ENCODE measurements around the gene UPK3BL1. TPM values are rescaled to one million over a fixed set of nuclear protein-coding genes. Genes with fewer than 3 reads are reported as not detected.
"Not testable (repeated sequence)": the region's sequence is repeated elsewhere in the genome, so short reads cannot be mapped to it uniquely, and the experiment has no call there.

UPK3BL1 gene
- total RNA-seq, 1 experiment from 2014 or later = 12.4 TPM

DNA sequence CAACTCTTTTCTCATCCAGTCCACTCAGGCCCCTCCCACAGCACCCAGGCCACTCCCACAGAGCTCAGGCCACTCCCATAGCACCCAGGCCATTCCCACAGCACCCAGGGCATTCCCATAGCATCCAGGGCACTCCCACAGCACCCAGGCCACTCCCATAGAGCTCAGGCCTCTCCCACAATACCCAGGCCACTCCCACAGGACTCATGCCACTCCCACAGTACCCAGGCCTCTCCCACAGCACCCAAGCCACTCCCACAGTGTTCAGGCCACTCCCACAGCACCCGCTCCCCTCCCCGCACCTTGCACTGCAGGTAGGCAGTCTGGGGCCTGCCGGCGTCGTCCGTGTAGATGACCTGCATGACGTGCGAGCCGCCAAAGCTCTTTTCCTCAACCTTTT lies 52.7 kb downstream of the UPK3BL1 start:
- not testable (repeated sequence) for H2BK5ac ChIP-seq (ENCODE audit: insufficient read length, low read length); H3K4me2 ChIP-seq (ENCODE audit: insufficient read depth, insufficient read length, low read length); H3K27me3 Mint-ChIP-seq (ENCODE audit: low read depth); H4K8ac ChIP-seq (replicated peaks; ENCODE audit: insufficient read length, low read depth, low read length); H3K23ac ChIP-seq (ENCODE audit: insufficient read length, low read depth, low read length); H3K79me2 ChIP-seq (ENCODE audit: insufficient read depth, low read length); H3K4ac ChIP-seq (ENCODE audit: low read depth, low read length); H2BK20ac ChIP-seq (ENCODE audit: low read depth, low read length, poor library complexity, severe bottlenecking); H3K4me3 Mint-ChIP-seq; DNase-seq; H3K27ac ChIP-seq (ENCODE audit: insufficient read length, low read depth, low read length); H3K27me3 ChIP-seq (ENCODE audit: insufficient read depth, low read length); H3K23me2 ChIP-seq (ENCODE audit: insufficient read length, low read depth, low read length, poor library complexity, severe bottlenecking); H3K18ac ChIP-seq (ENCODE audit: insufficient read length, low read depth, low read length); H3K4me1 ChIP-seq (ENCODE audit: insufficient read depth, low read length); H4K20me1 ChIP-seq (ENCODE audit: control insufficient read depth, insufficient read depth, insufficient read length); H2BK120ac ChIP-seq (ENCODE audit: low read depth, low read length, poor library complexity, severe bottlenecking); H2BK12ac ChIP-seq (ENCODE audit: insufficient read length, low read depth, low read length); H3K9me3 Mint-ChIP-seq; H4K5ac ChIP-seq (ENCODE audit: insufficient read length, low read depth, low read length); H3K36me3 Mint-ChIP-seq (ENCODE audit: insufficient read depth in 1 of 3, low read depth in 3 of 3); H3K9me3 ChIP-seq (ENCODE audit: control insufficient read depth, low read depth, low read length); H2AK5ac ChIP-seq (ENCODE audit: insufficient read length, low read length); H3K27ac Mint-ChIP-seq; H3K4me1 Mint-ChIP-seq; H2BK15ac ChIP-seq (ENCODE audit: low read depth, low read length); H3K79me1 ChIP-seq (ENCODE audit: insufficient read depth, low read depth, low read length, poor library complexity, severe bottlenecking); H4K91ac ChIP-seq (ENCODE audit: insufficient read length, low read depth, low read length); H3T11ph ChIP-seq (ENCODE audit: low read length); H3K9ac ChIP-seq (ENCODE audit: extremely low read depth, insufficient read length, low read length); H3K56ac ChIP-seq (ENCODE audit: insufficient read length, low read depth, low read length); H3K14ac ChIP-seq (ENCODE audit: insufficient read depth, low read length); H2AFZ ChIP-seq (ENCODE audit: low read length)
- no CpG with 5 or more reads among the region's 9 CpGs for WGBS (ENCODE audit: extremely low coverage, insufficient read length, low lambda C conversion rate)

Other genes starting within 250 kb of the UPK3BL1 start
- gene PRKRIP1, start 246.4 kb downstream of the UPK3BL1 start, total RNA-seq (2021) = 36.0 and 38.8 TPM in 2 replicates
- 26.6 and 26.7 TPM in 2 replicates for gene ORAI2, start 209.2 kb downstream of the UPK3BL1 start, total RNA-seq (2021)
- 23.9 and 24.2 TPM in 2 replicates for gene ALKBH4, start 177.9 kb downstream of the UPK3BL1 start, total RNA-seq (2021)
- 33.1 and 35.1 TPM in 2 replicates for gene LRWD1, start 177.8 kb downstream of the UPK3BL1 start, total RNA-seq (2021)
- 52.2 and 58.5 TPM in 2 replicates for gene POLR2J, start 163.9 kb downstream of the UPK3BL1 start, total RNA-seq (2021)
- 3.7 and 4.8 TPM in 2 replicates for gene RASA4B, start 125.0 kb downstream of the UPK3BL1 start, total RNA-seq (2021)
- 2.7 and 4.6 TPM in 2 replicates for gene UPK3BL2, start 99.1 kb downstream of the UPK3BL1 start, total RNA-seq (2021)
- gene SPDYE2, start 91.6 kb downstream of the UPK3BL1 start, total RNA-seq (2021) = not detected in 2 replicates
- 12.3 and 14.9 TPM in 2 replicates for gene POLR2J3, start 70.2 kb downstream of the UPK3BL1 start, total RNA-seq (2021)
- gene RASA4, start 26.0 kb downstream of the UPK3BL1 start, total RNA-seq (2021) = 10.0 and 11.1 TPM in 2 replicates
- gene SPDYE2B, start 7.5 kb upstream of the UPK3BL1 start, total RNA-seq (2021) = not detected in 2 replicates
- gene POLR2J2, start 28.9 kb upstream of the UPK3BL1 start, total RNA-seq (2021) = 2.6 and 3.6 TPM in 2 replicates
- gene FAM185A, start 106.2 kb upstream of the UPK3BL1 start, total RNA-seq (2021) = 5.6 and 7.0 TPM in 2 replicates